ENCODE measurements around the gene C1orf159. TPM values are rescaled to one million over a fixed set of nuclear protein-coding genes. Genes with fewer than 3 reads are reported as not detected.

C1orf159 gene
- total and polyA plus RNA-seq, 10 of the 15 experiments (the other 5 are each of a cell fraction or from before 2014, with no cell fraction given) = 0.11 to 23.4 (median 8.0) TPM

GRCh38 chr1:1042835-1043234 lies 73.1 kb downstream of the C1orf159 start:
- SMC1A ChIA-PET (ENCODE audit: uncharacterized antibody, unreplicated experiment) = no interaction called here
- POLR2A ChIA-PET = no interaction called here
- Histone ChIP-seq H3K4me3 (no peak overlapping the region), H3K9ac (ENCODE audit: control insufficient read depth, insufficient read depth, low read length) (no peak overlapping the region), H3K27ac (ENCODE audit: control insufficient read depth, insufficient read depth) (no peak overlapping the region), H2AFZ (ENCODE audit: control insufficient read depth, low read depth, low read length) (no peak overlapping the region), H3K4me2 (ENCODE audit: control insufficient read depth, insufficient read depth) (no peak overlapping the region), H3K79me2 (ENCODE audit: control insufficient read depth, insufficient read depth, low read length) (no peaks in the 10 kb centered on the region), H3K9me3 (replicated peaks; ENCODE audit: control insufficient read depth, insufficient read depth, low read length) (no peaks in the 10 kb centered on the region), H4K20me1 (ENCODE audit: control insufficient read depth, insufficient read depth) (no peaks in the 10 kb centered on the region), H3K27me3 (replicated peaks in 1 of 2; ENCODE audit: control insufficient read depth in 2 of 2, insufficient read depth in 2 of 2, low read length in 1 of 2) (no peaks in the 10 kb centered on the region), H3K36me3 (ENCODE audit: control insufficient read depth in 2 of 2, insufficient read depth in 2 of 2, low read length in 1 of 2) (peaks cover 0 to 20% of the 10 kb centered on the region in 2 experiments; a peak in 3 of 4 replicates), H3K4me1 (ENCODE audit: control insufficient read depth, insufficient read depth, low read length) (peaks cover 25% of the 10 kb centered on the region)
- no peak for DNase-seq (ENCODE audit: low read depth, low spot score)
- FAIRE-seq = no peak
- WGBS (ENCODE audit: insufficient coverage, insufficient replicate concordance, low lambda C conversion rate, missing lambda C conversion rate) = 97% methylated on average over 10 of the region's 10 CpGs
- intact Hi-C loops (cut with micrococcal nuclease; ENCODE audit: unreplicated experiment) = no loop called here
- ATAC-seq = no peak
- in situ Hi-C loops (cut with MboI) = no loop called here
- CTCF ChIA-PET = no interaction called here
- no TSS peak for BruUV-seq (replicated peaks)
- RAD21 ChIA-PET (ENCODE audit: unreplicated experiment) = no interaction called here
- TF ChIP-seq CBX5 (IDR thresholded peaks at IDR 0.05; ENCODE audit: low read depth) (no peak), RAD51 (IDR thresholded peaks at IDR 0.05) (no peak), BACH1 (IDR thresholded peaks at IDR 0.05; ENCODE audit: borderline replicate concordance) (no peak), SMAD5 (IDR thresholded peaks at IDR 0.05; ENCODE audit: low read depth) (no peak), FOXK2 (IDR thresholded peaks at IDR 0.05) (no peak), RAD21 (IDR thresholded peaks at IDR 0.05; ENCODE audit: insufficient read depth, low read depth, low read length) (no peak), BCL3 (IDR thresholded peaks at IDR 0.05; ENCODE audit: borderline replicate concordance, insufficient read depth, low read depth, low read length, poor library complexity, severe bottlenecking) (no peak)

GRCh38 chr1:1041873-1042272 lies 74.0 kb downstream of the C1orf159 start:
- intact Hi-C loops (cut with micrococcal nuclease; ENCODE audit: unreplicated experiment) = no loop called here
- no peak overlapping the region for H2AFZ ChIP-seq (ENCODE audit: control insufficient read depth, low read depth, low read length)
- DNase-seq (ENCODE audit: low read depth, low spot score) = no peak
- no peak for TF ChIP-seq LARP7 (IDR thresholded peaks at IDR 0.05)
- no peak for TF ChIP-seq ELK1 (IDR thresholded peaks at IDR 0.05; ENCODE audit: low read depth, low read length)
- TF ChIP-seq FOXM1 (IDR thresholded peaks at IDR 0.05; ENCODE audit: low read depth, low read length) = no peak
- TF ChIP-seq TAF1 (IDR thresholded peaks at IDR 0.05; ENCODE audit: borderline replicate concordance, low read depth, low read length) = no peak
- no peak for TF ChIP-seq BMI1 (IDR thresholded peaks at IDR 0.05; ENCODE audit: borderline replicate concordance)
- TF ChIP-seq NFYA (IDR thresholded peaks at IDR 0.05; ENCODE audit: borderline replicate concordance, low read depth, low read length) = no peak
- no peak for TF ChIP-seq CREM (IDR thresholded peaks at IDR 0.05; ENCODE audit: low read depth)
- no peak for TF ChIP-seq RAD51 (IDR thresholded peaks at IDR 0.05)
- TF ChIP-seq SMARCA5 (IDR thresholded peaks at IDR 0.05) = no peak
- TF ChIP-seq, protein P1, sequence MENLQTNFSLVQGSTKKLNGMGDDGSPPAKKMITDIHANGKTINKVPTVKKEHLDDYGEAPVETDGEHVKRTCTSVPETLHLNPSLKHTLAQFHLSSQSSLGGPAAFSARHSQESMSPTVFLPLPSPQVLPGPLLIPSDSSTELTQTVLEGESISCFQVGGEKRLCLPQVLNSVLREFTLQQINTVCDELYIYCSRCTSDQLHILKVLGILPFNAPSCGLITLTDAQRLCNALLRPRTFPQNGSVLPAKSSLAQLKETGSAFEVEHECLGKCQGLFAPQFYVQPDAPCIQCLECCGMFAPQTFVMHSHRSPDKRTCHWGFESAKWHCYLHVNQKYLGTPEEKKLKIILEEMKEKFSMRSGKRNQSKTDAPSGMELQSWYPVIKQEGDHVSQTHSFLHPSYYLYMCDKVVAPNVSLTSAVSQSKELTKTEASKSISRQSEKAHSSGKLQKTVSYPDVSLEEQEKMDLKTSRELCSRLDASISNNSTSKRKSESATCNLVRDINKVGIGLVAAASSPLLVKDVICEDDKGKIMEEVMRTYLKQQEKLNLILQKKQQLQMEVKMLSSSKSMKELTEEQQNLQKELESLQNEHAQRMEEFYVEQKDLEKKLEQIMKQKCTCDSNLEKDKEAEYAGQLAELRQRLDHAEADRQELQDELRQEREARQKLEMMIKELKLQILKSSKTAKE (IDR thresholded peaks at IDR 0.05; ENCODE audit: low read depth, poor library complexity, severe bottlenecking) = no peak

More at GRCh38 chr1:1041873-1042272, 74.0 kb downstream of the C1orf159 start:
- Histone ChIP-seq H3K4me1 (ENCODE audit: control insufficient read depth, insufficient read depth, low read length) (peaks cover 28% of the 10 kb centered on the region), H3K4me2 (ENCODE audit: control insufficient read depth, insufficient read depth) (no peak overlapping the region), H3K36me3 (ENCODE audit: control insufficient read depth in 2 of 2, insufficient read depth in 2 of 2, low read length in 1 of 2) (peaks cover 0 to 17% of the 10 kb centered on the region in 2 experiments; a peak in 3 of 4 replicates), H3K4me3 (no peak overlapping the region), H3K9me3 (replicated peaks; ENCODE audit: control insufficient read depth, insufficient read depth, low read length) (no peaks in the 10 kb centered on the region), H3K27me3 (replicated peaks in 1 of 2; ENCODE audit: control insufficient read depth in 2 of 2, insufficient read depth in 2 of 2, low read length in 1 of 2) (no peaks in the 10 kb centered on the region), H3K79me2 (ENCODE audit: control insufficient read depth, insufficient read depth, low read length) (no peaks in the 10 kb centered on the region), H3K27ac (ENCODE audit: control insufficient read depth, insufficient read depth) (no peak overlapping the region), H3K9ac (ENCODE audit: control insufficient read depth, insufficient read depth, low read length) (no peak overlapping the region), H4K20me1 (ENCODE audit: control insufficient read depth, insufficient read depth) (no peaks in the 10 kb centered on the region)
- no TSS peak for BruUV-seq (replicated peaks)
- RAD21 ChIA-PET (ENCODE audit: unreplicated experiment) = no interaction called here
- FAIRE-seq (no peak), ATAC-seq (no peak)
- POLR2A ChIA-PET = no interaction called here
- SMC1A ChIA-PET (ENCODE audit: uncharacterized antibody, unreplicated experiment) = no interaction called here
- CTCF ChIA-PET = interaction anchor here (1.9 kb wide), 1 partner anchor 23 kb away, joined by 6 read pairs; no protein-coding TSS in a partner anchor
- 85% methylated on average over 25 of the region's 25 CpGs for WGBS (ENCODE audit: insufficient coverage, insufficient replicate concordance, low lambda C conversion rate, missing lambda C conversion rate)
- in situ Hi-C loops (cut with MboI) = no loop called here

All from GM12878 (cell line).